HG02642 (cell line): Measurements from ENCODE around the gene TIMM13.
"Not testable (repeated sequence)": the region's sequence is repeated elsewhere in the genome, so short reads cannot be mapped to it uniquely, and the experiment has no call there.

Source experiments
- ATAC-seq: cut with Tn5 transposase; IDR thresholded peaks from one replicate; pipeline ENCODE4 v1.9.1; 2021; ENCODE audit warnings: mild to moderate bottlenecking; ENCODE audit not compliant: unreplicated experiment, poor library complexity

Gene TIMM13

GRCh38 chr19:2416321-2417097 lies 10.9 kb downstream of the TIMM13 start:
- no peak for ATAC-seq

GRCh38 chr19:2415973-2416319 lies 11.4 kb downstream of the TIMM13 start:
- no peak for ATAC-seq

DNA sequence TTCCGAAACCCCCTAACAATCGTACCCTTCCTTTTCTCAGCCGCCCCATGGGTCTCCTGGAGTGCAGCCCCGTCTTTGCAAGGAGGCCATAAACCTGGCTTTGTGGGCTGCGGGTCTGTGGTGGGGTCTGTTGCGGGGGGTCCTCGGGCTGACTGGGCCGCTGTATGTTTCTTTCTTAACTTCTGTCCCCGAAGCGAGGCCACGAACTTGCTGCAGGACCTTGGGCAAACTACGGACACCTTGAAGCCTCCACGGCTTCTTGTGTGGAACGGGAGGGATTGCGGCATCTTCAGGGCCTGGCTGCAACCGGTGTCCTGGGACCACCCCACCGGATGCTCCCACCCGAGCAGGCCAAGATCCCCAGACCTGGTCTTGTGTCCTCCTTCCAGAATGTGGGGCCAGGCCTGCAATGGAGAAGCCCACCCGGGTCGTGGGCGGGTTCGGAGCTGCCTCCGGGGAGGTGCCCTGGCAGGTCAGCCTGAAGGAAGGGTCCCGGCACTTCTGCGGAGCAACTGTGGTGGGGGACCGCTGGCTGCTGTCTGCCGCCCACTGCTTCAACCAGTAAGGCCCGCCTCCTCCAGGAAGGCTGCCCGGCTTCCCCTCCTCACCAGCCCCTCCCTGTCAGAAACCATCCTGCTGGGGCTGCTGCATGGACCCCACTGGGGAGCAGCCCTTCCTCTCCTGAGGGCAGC lies 12.0 kb downstream of the TIMM13 start:
- no peak for ATAC-seq

DNA sequence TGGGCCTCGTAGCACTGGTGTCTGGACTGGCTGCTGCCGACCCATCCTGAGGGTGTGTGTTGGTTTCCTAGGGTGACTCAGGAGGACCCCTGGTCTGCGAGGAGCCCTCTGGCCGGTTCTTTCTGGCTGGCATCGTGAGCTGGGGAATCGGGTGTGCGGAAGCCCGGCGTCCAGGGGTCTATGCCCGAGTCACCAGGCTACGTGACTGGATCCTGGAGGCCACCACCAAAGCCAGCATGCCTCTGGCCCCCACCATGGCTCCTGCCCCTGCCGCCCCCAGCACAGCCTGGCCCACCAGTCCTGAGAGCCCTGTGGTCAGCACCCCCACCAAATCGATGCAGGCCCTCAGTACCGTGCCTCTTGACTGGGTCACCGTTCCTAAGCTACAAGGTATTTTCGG lies 13.8 kb downstream of the TIMM13 start:
- no peak for ATAC-seq

- ATAC-seq: no peak
Measured at GRCh38 chr19:2413159-2413558, 14.2 kb downstream of the TIMM13 start.

DNA sequence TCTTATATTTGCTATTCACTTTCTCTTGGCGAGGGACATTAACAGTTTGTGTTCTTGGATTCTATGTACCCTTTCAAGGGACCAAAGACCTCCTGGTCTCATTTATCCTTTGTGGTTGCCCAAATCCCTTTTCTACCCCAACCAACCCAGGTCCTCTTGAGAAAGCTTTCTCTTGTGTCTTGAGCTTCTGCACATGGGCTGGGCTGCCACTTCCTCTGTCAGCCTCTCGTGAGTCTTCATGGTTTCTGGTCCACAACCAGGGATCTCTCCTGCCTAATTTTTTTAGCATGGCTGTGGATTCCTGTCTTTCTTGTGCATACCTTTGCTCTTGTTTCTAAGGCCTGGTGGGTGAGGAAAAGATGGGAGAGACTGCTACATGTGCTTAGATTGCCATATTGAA lies 14.9 kb downstream of the TIMM13 start:
- no peak for ATAC-seq

DNA sequence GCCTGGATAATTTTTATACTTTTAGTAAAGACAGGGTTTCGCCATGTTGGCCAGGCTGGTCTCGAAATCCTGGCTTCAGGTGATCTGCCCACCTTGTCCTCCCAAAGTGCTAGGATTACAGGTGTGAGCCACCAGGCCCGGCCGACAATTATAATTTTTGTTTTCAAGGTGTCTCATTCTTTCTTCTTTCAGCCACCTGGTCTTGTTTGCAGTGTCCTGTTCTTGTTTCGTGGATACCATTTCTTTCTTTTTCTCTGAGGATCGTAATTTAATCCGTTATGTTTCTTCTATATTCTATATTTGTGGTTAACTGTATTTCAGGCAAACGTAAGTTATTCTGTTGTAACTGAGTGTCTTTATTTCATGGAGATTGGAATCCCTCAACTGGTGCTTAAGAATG lies 15.7 kb downstream of the TIMM13 start:
- ATAC-seq: no peak

DNA sequence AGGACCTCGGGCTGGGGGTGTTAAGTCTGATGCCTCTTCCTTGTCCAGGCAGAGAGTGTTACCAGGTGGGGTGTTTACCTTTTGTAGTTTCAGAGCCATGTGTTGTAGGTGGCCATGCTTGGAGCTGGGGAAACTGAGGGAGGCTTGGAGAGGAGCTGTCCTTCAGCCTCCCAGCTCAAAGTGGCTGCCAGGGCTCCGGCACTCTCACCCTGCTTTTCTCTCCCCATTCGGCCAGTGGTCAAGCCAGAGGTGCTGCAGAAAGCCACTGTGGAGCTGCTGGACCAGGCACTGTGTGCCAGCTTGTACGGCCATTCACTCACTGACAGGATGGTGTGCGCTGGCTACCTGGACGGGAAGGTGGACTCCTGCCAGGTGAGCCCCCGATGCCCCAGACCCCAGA lies 17.4 kb downstream of the TIMM13 start:
- ATAC-seq: no peak

DNA sequence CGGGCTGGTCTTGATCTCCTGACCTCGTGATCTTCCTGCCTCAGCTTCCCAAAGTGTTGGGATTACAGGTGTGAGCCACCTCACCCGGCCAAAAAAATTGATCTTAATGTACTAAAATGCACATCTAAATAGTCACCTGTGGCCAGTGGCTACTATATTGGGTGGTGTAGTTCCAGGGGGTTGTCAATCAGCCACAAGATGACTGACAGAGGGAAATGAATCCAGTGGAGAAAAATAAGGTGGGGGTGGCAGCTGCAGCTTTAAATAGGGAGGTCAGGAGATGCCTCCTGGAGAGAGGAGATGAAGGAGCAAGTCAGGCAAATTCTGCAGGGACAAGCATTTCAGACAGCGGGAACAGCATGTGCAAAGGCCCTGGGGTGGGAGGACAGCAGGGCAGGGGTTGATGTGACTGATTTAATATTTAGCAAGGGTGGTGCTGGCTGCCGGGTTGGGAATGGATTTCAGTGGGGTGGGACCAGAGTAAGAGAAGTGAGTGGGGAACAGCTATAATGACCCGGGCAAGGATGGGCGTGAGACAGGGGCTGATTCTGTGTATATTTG lies 18.0 kb downstream of the TIMM13 start:
- no peak for ATAC-seq

GRCh38 chr19:2408247-2408646 lies 19.1 kb downstream of the TIMM13 start:
- no peak for ATAC-seq

- no peak for ATAC-seq
Measured at GRCh38 chr19:2399582-2399981, 27.8 kb downstream of the TIMM13 start.

DNA sequence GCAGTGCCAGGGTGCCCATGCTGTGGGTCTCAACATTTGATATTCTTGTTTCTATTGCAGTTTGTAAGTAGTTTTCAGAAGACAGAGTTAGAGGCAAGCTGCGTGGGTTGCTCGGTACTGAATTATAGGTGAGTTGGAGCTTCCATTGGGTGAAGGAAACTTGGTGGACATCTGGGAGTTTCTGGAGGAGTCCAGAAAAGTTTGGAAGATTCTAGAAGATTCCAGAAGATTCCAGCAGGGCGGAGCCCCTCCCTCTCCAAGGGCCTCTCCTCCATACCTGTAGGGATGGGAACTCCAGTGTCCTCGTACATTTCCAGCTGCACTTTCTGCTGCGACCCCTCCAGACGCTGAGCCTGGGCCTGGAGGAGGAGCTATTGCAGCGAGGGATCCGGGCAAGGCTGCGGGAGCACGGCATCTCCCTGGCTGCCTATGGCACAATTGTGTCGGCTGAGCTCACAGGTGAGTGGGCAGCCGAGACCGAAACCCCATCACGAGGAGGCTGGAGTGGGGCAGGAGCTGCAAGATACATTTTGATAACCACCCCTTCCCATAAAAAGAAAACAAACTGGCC lies 28.6 kb downstream of the TIMM13 start:
- no peak for ATAC-seq

DNA sequence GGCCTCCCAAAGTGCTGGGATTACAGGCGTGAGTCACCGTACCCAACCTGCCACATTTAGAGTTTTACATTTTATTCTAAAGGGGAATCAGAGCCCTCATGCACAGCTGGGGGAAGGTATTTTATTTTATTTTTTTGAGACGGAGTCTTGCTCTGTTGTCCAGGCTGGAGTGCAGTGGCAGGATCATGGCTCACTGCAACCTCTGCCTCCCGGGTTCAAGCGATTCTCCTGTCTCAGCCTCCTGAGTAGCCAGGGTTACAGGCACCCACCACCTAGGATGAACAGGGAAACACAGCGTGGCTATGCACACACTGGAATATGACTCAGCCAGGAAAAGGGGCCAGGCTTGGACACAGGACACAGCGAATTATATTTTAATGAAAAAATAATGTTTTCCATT lies 30.2 kb downstream of the TIMM13 start:
- ATAC-seq: not testable (repeated sequence)

GRCh38 chr19:2395293-2395829 lies 32.0 kb downstream of the TIMM13 start:
- not testable (repeated sequence) for ATAC-seq

- ATAC-seq: no peak
Measured at GRCh38 chr19:2394442-2395292, 32.7 kb downstream of the TIMM13 start.

- no peak for ATAC-seq
Measured at GRCh38 chr19:2394054-2394441, 33.3 kb downstream of the TIMM13 start.

- ATAC-seq: not testable (repeated sequence)
Measured at GRCh38 chr19:2392899-2393298, 34.5 kb downstream of the TIMM13 start.

GRCh38 chr19:2392366-2392765 lies 35.0 kb downstream of the TIMM13 start:
- ATAC-seq: no peak

DNA sequence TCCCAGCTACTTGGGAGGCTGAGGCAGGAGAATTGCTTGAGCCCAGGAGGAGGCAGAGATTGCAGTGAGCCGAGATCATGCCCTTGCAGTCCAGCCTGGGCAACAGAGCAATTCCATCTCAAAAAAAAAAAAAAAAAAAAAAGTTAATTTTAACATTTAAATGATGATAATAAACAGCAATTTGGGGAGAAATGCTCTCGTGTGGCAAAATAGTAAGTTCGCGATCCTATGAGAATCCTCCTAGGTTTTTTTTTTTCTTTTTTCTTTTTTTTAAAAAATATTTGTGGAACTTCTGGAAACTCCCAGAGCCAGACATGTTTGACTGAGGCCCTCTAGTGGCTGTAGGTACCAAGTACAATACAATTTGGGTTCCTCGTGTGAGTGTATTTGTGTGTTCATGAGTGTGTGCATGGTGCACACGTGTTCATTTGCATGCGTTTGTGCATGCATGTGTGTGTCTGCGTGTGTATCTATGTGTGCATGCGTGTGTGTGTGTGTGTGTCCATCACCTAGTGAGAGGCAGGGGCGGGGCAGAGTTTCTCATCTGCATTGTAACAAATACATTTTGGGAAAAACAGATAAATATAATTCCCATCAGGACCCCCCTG lies 36.2 kb downstream of the TIMM13 start:
- no peak for ATAC-seq

DNA sequence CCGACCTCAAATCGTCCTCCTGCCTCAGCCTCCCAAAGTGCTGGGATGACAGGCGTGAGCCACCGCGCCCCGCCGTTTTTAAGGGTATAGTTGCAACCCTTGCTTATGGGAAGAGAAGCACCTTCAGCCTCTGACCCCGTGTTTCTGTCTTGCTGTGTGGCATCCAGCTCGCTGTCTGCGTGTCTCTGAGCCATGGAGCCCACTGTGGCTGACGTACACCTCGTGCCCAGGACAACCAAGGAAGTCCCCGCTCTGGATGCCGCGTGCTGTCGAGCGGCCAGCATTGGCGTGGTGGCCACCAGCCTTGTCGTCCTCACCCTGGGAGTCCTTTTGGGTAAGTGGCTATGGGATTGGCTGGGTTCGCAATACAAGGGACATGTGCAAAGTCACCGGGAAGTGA lies 37.8 kb downstream of the TIMM13 start:
- no peak for ATAC-seq
